22Rv1 (cell line): ENCODE data around the gene S100B.

Source experiments
- ZFX ChIP-seq: fragments of 450-650 bp; IDR thresholded peaks from 2 replicates; pipeline ENCODE4 v1.6.1; 2017; ENCODE audit warnings: antibody characterized with exemption, borderline replicate concordance
- TF ChIP-seq, protein P1 (sequence below): fragments of 450-650 bp; IDR thresholded peaks from 2 replicates; pipeline ENCODE4 v1.5.1; 2017; ENCODE audit warnings: mild to moderate bottlenecking

DNA sequence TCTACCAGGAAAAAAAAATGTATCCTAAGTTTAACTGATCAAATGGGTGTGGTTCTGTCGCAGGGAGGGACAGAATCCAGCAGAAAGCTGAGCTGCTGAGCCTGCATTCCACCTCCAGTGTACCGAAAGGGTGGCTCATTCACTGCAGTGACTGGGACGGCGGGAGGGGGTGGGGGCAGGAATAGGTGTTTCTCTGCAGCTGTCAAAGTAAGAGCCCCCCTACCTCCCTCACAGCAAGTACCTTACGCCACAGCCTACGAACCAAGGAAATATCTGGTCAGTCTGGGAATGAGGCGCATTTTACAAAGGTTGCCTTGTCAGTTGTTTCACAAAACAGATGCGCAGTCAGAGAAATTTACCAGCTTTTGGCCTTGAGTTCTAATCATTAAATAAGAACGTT is 1.7 kb downstream of the S100B start:
- TF ChIP-seq, protein P1, sequence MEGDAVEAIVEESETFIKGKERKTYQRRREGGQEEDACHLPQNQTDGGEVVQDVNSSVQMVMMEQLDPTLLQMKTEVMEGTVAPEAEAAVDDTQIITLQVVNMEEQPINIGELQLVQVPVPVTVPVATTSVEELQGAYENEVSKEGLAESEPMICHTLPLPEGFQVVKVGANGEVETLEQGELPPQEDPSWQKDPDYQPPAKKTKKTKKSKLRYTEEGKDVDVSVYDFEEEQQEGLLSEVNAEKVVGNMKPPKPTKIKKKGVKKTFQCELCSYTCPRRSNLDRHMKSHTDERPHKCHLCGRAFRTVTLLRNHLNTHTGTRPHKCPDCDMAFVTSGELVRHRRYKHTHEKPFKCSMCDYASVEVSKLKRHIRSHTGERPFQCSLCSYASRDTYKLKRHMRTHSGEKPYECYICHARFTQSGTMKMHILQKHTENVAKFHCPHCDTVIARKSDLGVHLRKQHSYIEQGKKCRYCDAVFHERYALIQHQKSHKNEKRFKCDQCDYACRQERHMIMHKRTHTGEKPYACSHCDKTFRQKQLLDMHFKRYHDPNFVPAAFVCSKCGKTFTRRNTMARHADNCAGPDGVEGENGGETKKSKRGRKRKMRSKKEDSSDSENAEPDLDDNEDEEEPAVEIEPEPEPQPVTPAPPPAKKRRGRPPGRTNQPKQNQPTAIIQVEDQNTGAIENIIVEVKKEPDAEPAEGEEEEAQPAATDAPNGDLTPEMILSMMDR = no peak
- TF ChIP-seq ZFX = no peak
